K562 (cell line): ENCODE measurements around the gene ZNF157. TPM values are rescaled to one million over a fixed set of nuclear protein-coding genes. Genes with fewer than 3 reads are reported as not detected.

Source experiments
- ATAC-seq: fragments of 200-7000 bp; cut with Tn5 transposase; 3 replicates; pipeline ENCODE4 v1.9.1; 2020; ENCODE audit warnings: moderate library complexity
- BruUV-seq: library from RNA; stranded (reverse); fragments of 400-500 nt; replicated peaks from 2 replicates; lab custom pipeline; 2021; lab: Mats Ljungman, UMichigan
- CTCF ChIA-PET: fragments of 300-600 bp; formaldehyde crosslinking; extraction: SDS; loops from one replicate; lab custom pipeline; 2021; ENCODE audit warnings: low intra/inter-chr PET ratio; lab: Yijun Ruan, JAX
- POLR2A ChIA-PET: fragments of 300-600, 350-650 bp; sonication (Branson Sonifier 250); formaldehyde crosslinking; extraction: SDS; loops from one replicate; lab custom pipeline; 2021; ENCODE audit warnings: antibody characterized with exemption, inconsistent platforms; lab: Yijun Ruan, JAX
- DNase-seq, 4 experiments: peaks; one replicate each; pipeline versions ENCODE4 v3.0.0 to v3.0.0-alpha.2; 2011 to 2018; ENCODE audit warnings: low spot score in 3 of 4, mixed read lengths in 3 of 4; ENCODE audit errors: extremely low read depth in 1 of 4
- FAIRE-seq: peaks from 2 replicates; lab custom pipeline; 2011; peaks lifted over from hg19 to GRCh38; lab: Jason Lieb, UNC
- H2AFZ ChIP-seq: 2 replicates; pipeline ENCODE4 v1.6.0; 2011; ENCODE audit warnings: low read depth, low read length, control low read depth, inconsistent platforms
- H3K27ac ChIP-seq: fragments of 200-600 bp; 3 replicates; pipeline ENCODE4 v1.8.0; 2011; ENCODE audit warnings: low read depth, mild to moderate bottlenecking, control low read depth, inconsistent platforms, low read length, moderate library complexity, mixed read lengths; ENCODE audit errors: extremely low read depth
- H3K27me3 ChIP-seq, 2 experiments: fragments of 300-600 bp in 1 of 2; 2 replicates in 1 of 2; 3 replicates in 1 of 2; pipeline versions ENCODE4 v1.6.0 to v1.8.0; 2011; ENCODE audit warnings: inconsistent platforms in 2 of 2, low read length in 2 of 2, mild to moderate bottlenecking in 1 of 2, mixed read lengths in 1 of 2, moderate library complexity in 1 of 2; ENCODE audit not compliant: control insufficient read depth in 2 of 2, insufficient read depth in 2 of 2
- H3K36me3 ChIP-seq: fragments of 300-600 bp; 3 replicates; pipeline ENCODE4 v1.8.0; 2011; ENCODE audit warnings: mild to moderate bottlenecking, low read length, inconsistent platforms; ENCODE audit not compliant: control insufficient read depth, insufficient read depth
- H3K4me1 ChIP-seq, 2 experiments: fragments of 200-600 bp in 1 of 2; replicated peaks in 1 of 2; 2 replicates in 1 of 2; 3 replicates in 1 of 2; pipeline versions ENCODE4 v1.5.1 to v1.8.0; 2011; ENCODE audit warnings: inconsistent platforms in 2 of 2, low read length in 2 of 2, mild to moderate bottlenecking in 1 of 2, mixed read lengths in 1 of 2, moderate library complexity in 1 of 2; ENCODE audit not compliant: control insufficient read depth in 2 of 2, insufficient read depth in 2 of 2
- H3K4me2 ChIP-seq: 2 replicates; pipeline ENCODE4 v1.6.1; 2011; ENCODE audit warnings: low read length, control low read depth, inconsistent platforms, mixed read lengths; ENCODE audit not compliant: insufficient read depth
- H3K4me3 ChIP-seq: fragments of 200-600 bp; sonication (generic), shearing (Covaris generic); 2 replicates; pipeline ENCODE4 v1.5.1; 2016; ENCODE audit warnings: control low read depth, inconsistent platforms
- H3K79me2 ChIP-seq: fragments of 200-600 bp; 3 replicates; pipeline ENCODE4 v1.8.0; 2011; ENCODE audit warnings: low read length, inconsistent platforms; ENCODE audit not compliant: control insufficient read depth, insufficient read depth
- H3K9ac ChIP-seq, 2 experiments: 2 replicates each; pipeline versions ENCODE4 v1.6.0 to v1.6.1; 2011; ENCODE audit warnings: low read depth in 2 of 2, low read length in 2 of 2, control low read depth in 1 of 2, inconsistent platforms in 1 of 2, mild to moderate bottlenecking in 1 of 2, mixed read lengths in 1 of 2; ENCODE audit not compliant: insufficient read depth in 1 of 2
- H3K9me1 ChIP-seq: one replicate; pipeline ENCODE4 v1.6.0; 2011; ENCODE audit warnings: inconsistent platforms, mild to moderate bottlenecking, low read length, moderate library complexity; ENCODE audit not compliant: control insufficient read depth, insufficient read depth
- H3K9me3 ChIP-seq: replicated peaks from 2 replicates; pipeline ENCODE4 v1.5.1; 2011; ENCODE audit warnings: low read depth, low read length, inconsistent platforms; ENCODE audit not compliant: control insufficient read depth, insufficient read depth
- H4K20me1 ChIP-seq: replicated peaks from 2 replicates; pipeline ENCODE4 v1.6.1; 2011; ENCODE audit warnings: low read length, inconsistent platforms, mixed read lengths; ENCODE audit not compliant: control insufficient read depth, insufficient read depth
- CBX1 ChIP-seq: sonication (generic); IDR thresholded peaks from 2 replicates; pipeline ENCODE4 v1.6.1; 2016; ENCODE audit warnings: antibody characterized with exemption, low read depth, mild to moderate bottlenecking
- FIP1L1 ChIP-seq: fragments of 200-400 bp; formaldehyde crosslinking; IDR thresholded peaks from 2 replicates; pipeline ENCODE4 v1.6.1; 2018; ENCODE audit warnings: mild to moderate bottlenecking, low read depth, low read length; ENCODE audit not compliant: poor library complexity, severe bottlenecking
- NUFIP1 ChIP-seq: fragments of 450-650 bp; IDR thresholded peaks from 2 replicates; pipeline ENCODE4 v1.6.1; 2018; ENCODE audit not compliant: partially characterized antibody
- PHB ChIP-seq: fragments of 250-450 bp; sonication (Bioruptor Pico); IDR thresholded peaks from 2 replicates; pipeline ENCODE4 v1.5.0; 2021
- SRF ChIP-seq, 2 experiments: fragments of 250-450, 450-650 bp in 1 of 2; sonication (Bioruptor Pico) in 1 of 2; sonication (generic) in 1 of 2; formaldehyde crosslinking; IDR thresholded peaks; 2 replicates each; pipeline versions ENCODE4 v1.5.0 to v1.5.1; 2020 to 2022; ENCODE audit warnings: mild to moderate bottlenecking in 1 of 2, missing genetic modification reagents in 1 of 2
- ZNF121 ChIP-seq: sonication (generic); formaldehyde crosslinking; conservative IDR thresholded peaks from 2 replicates; pipeline ENCODE4 v1.8.0; 2022; ENCODE audit warnings: missing genetic modification reagents
- ZNF143 ChIP-seq: sonication (generic); formaldehyde crosslinking; IDR thresholded peaks from 2 replicates; pipeline ENCODE4 v1.9.0; 2022; ENCODE audit warnings: mild to moderate bottlenecking, missing genetic modification reagents
- ZNF212 ChIP-seq: fragments of 450-650 bp; formaldehyde crosslinking; IDR thresholded peaks from 2 replicates; pipeline ENCODE4 v1.4.0; 2020; ENCODE audit warnings: mild to moderate bottlenecking
- ZNF347 ChIP-seq: fragments of 450-650 bp; formaldehyde crosslinking; IDR thresholded peaks from 2 replicates; pipeline ENCODE4 v1.4.0; 2020; ENCODE audit warnings: low read depth, mild to moderate bottlenecking, moderate library complexity
- WGBS: fragments of 100-300 bp; shearing (Covaris generic); methylation state at CpG from one replicate; pipeline ENCODE4 v1.1.6; 2016; ENCODE audit warnings: low coverage, mixed read lengths; ENCODE audit not compliant: insufficient coverage; ENCODE audit errors: missing lambda C conversion rate; 5-methylcytosine and 5-hydroxymethylcytosine counted together
- in situ Hi-C: fragments of 300-500 bp; cut with MboI; formaldehyde crosslinking; loops from 4 replicates; pipeline ENCODE4 v1.15.0; 2018; ENCODE audit warnings: inconsistent platforms, mixed read lengths
- intact Hi-C: fragments of 100-400 bp; cut with micrococcal nuclease; formaldehyde crosslinking; loops from 2 replicates; pipeline ENCODE4 v1.14.2; 2022
- polyA plus RNA-seq, 8 experiments: library from polyadenylated mRNA; depleted of rRNA in 4 of 8; stranded (reverse) in 5 of 8; unstranded in 3 of 8; fragments of >200 nt; fragmentation: Nextera tagmentation in 2 of 8; fragmentation: Illumina TruSeq in 1 of 8; extraction: Ambion mirVana in 2 of 8; extraction: Trizol in 1 of 8; gene quantifications; 2 replicates each; pipeline versions ENCODE4 v1.2.1 to v1.2.3, GENCODE V29; 2011 to 2014; ENCODE audit warnings: inconsistent platforms in 1 of 8, missing spikeins in 1 of 8
- total RNA-seq, 7 experiments: library from RNA; depleted of rRNA in 6 of 7; stranded (reverse); fragments of >200 nt in 6 of 7; fragmentation: Illumina TruSeq in 2 of 7; extraction: Trizol in 2 of 7; gene quantifications; 2 replicates each; pipeline versions ENCODE4 v1.2.1 to v1.2.3, GENCODE V29; 2011 to 2021; ENCODE audit warnings: low replicate concordance in 1 of 7

The ZNF157 gene
- total and polyA plus RNA-seq, 9 of the 15 experiments (the other 6 are each of a cell fraction or from before 2014, with no cell fraction given): 0.03 TPM; not detected in 8

- no peak for TF ChIP-seq ZNF347 (CRISPR knock-in tag)
Measured at GRCh38 chrX:47358387-47359065, 11.9 kb upstream of the ZNF157 start (continued).

- H3K9me3 ChIP-seq: no peaks in the 10 kb centered on the region
- H3K27ac ChIP-seq: no peak overlapping the region
- no peak overlapping the region for H3K4me3 ChIP-seq
- in situ Hi-C loops: no loop called here
- BruUV-seq: no TSS peak
- ChIA-PET CTCF (no interaction called here), POLR2A (no interaction called here)
- ATAC-seq: no peak
- WGBS: 7% methylated on average over 7 of the region's 7 CpGs
- no peak overlapping the region for H3K4me2 ChIP-seq
- H2AFZ ChIP-seq: no peak overlapping the region
- TF ChIP-seq SRF (CRISPR knock-in tag; IDR thresholded peaks at IDR 0.05) (no peak), ZNF143 (CRISPR knock-in tag) (no peak), ZNF212 (CRISPR knock-in tag) (no peak), NUFIP1 (no peak), ZNF121 (CRISPR knock-in tag) (0 out of 2 replicates have a peak, but pooled peaks have one; percentile 12), CBX1 (no peak), FIP1L1 (no peak), PHB (CRISPR knock-in tag) (no peak)
- TF ChIP-seq, all 486 proteins: peak for 1
- DNase-seq (no peak), FAIRE-seq (no peak)
- Histone ChIP-seq H3K27me3 (peaks cover 2 to 13% of the 10 kb centered on the region in 2 experiments; a peak in 2 of 5 replicates), H3K36me3 (no peaks in the 10 kb centered on the region), H3K9me1 (no peaks in the 10 kb centered on the region), H4K20me1 (no peaks in the 10 kb centered on the region), H3K9ac (no peak overlapping the region), H3K79me2 (no peaks in the 10 kb centered on the region), H3K4me1 (no peaks in the 10 kb centered on the region)
- intact Hi-C loops: no loop called here
Measured at GRCh38 chrX:47360423-47361179, 9.8 kb upstream of the ZNF157 start.
